Measurements from ENCODE around the gene CTIF.

GRCh38 chr18:48696218-48696617 is 157.4 kb downstream of the CTIF start:
- no peak for TF ChIP-seq MAX (IDR thresholded peaks at IDR 0.05)
- no peak for TF ChIP-seq NFIC (IDR thresholded peaks at IDR 0.05)
- TF ChIP-seq CREB1 (IDR thresholded peaks at IDR 0.05; ENCODE audit: low read depth) = no peak
- TF ChIP-seq REST (IDR thresholded peaks at IDR 0.05; ENCODE audit: low read depth) = no peak
- no peak for TF ChIP-seq TAF1 (IDR thresholded peaks at IDR 0.05; ENCODE audit: low read depth)
- no peak for TF ChIP-seq CEBPB (IDR thresholded peaks at IDR 0.05)
